ENCODE measurements around the gene FAM171A2. TPM values are rescaled to one million over a fixed set of nuclear protein-coding genes. Genes with fewer than 3 reads are reported as not detected.
A peak's percentile ranks its signal among the peaks of the same experiment; 100 is the strongest.

The FAM171A2 gene
- total and polyA plus RNA-seq, 4 donors: 0.08 to 1.1 (median 0.18) TPM; not detected in 1

DNA sequence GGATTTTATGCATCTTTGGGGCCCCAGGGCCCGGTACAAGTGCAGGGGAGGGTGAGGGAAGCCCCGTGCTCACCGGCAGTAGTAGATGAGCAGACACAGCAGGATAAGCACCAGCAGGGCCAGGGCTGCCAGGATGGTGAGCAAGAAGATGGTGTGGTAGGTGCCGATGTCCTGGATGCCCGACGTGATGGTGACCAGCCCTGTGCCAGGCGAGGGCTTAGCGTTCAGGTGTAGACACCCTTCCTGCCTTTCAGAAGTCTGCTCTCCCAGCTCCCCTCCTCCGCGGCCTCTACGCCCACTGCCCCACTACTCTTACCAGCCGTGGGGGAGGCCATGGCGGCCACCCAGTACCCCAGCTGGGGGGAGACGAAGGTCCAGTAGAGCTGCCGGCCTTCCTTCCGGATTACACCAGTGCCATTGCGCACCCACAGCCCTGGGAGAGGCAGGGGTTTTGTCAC is 8.0 kb downstream of the FAM171A2 start:
- H3K9ac ChIP-seq (ENCODE audit: low read depth in 1 of 2, low read length in 2 of 2): no peak overlapping the region
- peaks cover 0 to 5% (median 0%) of the 10 kb centered on the region in 4 donors for H3K4me1 ChIP-seq (ENCODE audit: control insufficient read depth in 4 of 4, insufficient read depth in 4 of 4, low read length in 3 of 4)
- no peak overlapping the region for H3K4me3 ChIP-seq (ENCODE audit: low read depth in 1 of 3, low read length in 3 of 3)
- TF ChIP-seq, protein P1, sequence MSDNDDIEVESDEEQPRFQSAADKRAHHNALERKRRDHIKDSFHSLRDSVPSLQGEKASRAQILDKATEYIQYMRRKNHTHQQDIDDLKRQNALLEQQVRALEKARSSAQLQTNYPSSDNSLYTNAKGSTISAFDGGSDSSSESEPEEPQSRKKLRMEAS (IDR thresholded peaks at IDR 0.05): no peak
- TF ChIP-seq FOXA2 (IDR thresholded peaks at IDR 0.05): no peak
- TF ChIP-seq YY1 (IDR thresholded peaks at IDR 0.05): no peak
- no peak for TF ChIP-seq RAD21 (IDR thresholded peaks at IDR 0.05)
- no peak for TF ChIP-seq RXRA (IDR thresholded peaks at IDR 0.05)
- TF ChIP-seq HNF4G (IDR thresholded peaks at IDR 0.05): no peak
- TF ChIP-seq, protein P2, sequence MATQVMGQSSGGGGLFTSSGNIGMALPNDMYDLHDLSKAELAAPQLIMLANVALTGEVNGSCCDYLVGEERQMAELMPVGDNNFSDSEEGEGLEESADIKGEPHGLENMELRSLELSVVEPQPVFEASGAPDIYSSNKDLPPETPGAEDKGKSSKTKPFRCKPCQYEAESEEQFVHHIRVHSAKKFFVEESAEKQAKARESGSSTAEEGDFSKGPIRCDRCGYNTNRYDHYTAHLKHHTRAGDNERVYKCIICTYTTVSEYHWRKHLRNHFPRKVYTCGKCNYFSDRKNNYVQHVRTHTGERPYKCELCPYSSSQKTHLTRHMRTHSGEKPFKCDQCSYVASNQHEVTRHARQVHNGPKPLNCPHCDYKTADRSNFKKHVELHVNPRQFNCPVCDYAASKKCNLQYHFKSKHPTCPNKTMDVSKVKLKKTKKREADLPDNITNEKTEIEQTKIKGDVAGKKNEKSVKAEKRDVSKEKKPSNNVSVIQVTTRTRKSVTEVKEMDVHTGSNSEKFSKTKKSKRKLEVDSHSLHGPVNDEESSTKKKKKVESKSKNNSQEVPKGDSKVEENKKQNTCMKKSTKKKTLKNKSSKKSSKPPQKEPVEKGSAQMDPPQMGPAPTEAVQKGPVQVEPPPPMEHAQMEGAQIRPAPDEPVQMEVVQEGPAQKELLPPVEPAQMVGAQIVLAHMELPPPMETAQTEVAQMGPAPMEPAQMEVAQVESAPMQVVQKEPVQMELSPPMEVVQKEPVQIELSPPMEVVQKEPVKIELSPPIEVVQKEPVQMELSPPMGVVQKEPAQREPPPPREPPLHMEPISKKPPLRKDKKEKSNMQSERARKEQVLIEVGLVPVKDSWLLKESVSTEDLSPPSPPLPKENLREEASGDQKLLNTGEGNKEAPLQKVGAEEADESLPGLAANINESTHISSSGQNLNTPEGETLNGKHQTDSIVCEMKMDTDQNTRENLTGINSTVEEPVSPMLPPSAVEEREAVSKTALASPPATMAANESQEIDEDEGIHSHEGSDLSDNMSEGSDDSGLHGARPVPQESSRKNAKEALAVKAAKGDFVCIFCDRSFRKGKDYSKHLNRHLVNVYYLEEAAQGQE (IDR thresholded peaks at IDR 0.05): no peak
- TF ChIP-seq JUND (IDR thresholded peaks at IDR 0.05): no peak
- TF ChIP-seq, protein P3, sequence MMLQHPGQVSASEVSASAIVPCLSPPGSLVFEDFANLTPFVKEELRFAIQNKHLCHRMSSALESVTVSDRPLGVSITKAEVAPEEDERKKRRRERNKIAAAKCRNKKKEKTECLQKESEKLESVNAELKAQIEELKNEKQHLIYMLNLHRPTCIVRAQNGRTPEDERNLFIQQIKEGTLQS (IDR thresholded peaks at IDR 0.05): no peak
- TF ChIP-seq, protein P4, sequence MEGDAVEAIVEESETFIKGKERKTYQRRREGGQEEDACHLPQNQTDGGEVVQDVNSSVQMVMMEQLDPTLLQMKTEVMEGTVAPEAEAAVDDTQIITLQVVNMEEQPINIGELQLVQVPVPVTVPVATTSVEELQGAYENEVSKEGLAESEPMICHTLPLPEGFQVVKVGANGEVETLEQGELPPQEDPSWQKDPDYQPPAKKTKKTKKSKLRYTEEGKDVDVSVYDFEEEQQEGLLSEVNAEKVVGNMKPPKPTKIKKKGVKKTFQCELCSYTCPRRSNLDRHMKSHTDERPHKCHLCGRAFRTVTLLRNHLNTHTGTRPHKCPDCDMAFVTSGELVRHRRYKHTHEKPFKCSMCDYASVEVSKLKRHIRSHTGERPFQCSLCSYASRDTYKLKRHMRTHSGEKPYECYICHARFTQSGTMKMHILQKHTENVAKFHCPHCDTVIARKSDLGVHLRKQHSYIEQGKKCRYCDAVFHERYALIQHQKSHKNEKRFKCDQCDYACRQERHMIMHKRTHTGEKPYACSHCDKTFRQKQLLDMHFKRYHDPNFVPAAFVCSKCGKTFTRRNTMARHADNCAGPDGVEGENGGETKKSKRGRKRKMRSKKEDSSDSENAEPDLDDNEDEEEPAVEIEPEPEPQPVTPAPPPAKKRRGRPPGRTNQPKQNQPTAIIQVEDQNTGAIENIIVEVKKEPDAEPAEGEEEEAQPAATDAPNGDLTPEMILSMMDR (IDR thresholded peaks at IDR 0.05; ENCODE audit: low read depth, low read length, missing input control): no peak
- TF ChIP-seq NR2F2 (IDR thresholded peaks at IDR 0.05): no peak
- TF ChIP-seq GABPA (IDR thresholded peaks at IDR 0.05 in 1 of 2, conservative IDR thresholded peaks at IDR 0.05 in 1 of 2): no peak
- no peak for TF ChIP-seq TAF1 (conservative IDR thresholded peaks at IDR 0.05)
- no peak for TF ChIP-seq FOXA1 (IDR thresholded peaks at IDR 0.05)
- peaks cover 4 to 23% (median 12%) of the 10 kb centered on the region in 4 donors for H3K36me3 ChIP-seq (ENCODE audit: control insufficient read depth in 4 of 4, insufficient read depth in 3 of 4, low read depth in 1 of 4, low read length in 3 of 4)
- no peak for DNase-seq (ENCODE audit: low spot score)
- no peaks in the 10 kb centered on the region for H3K27me3 ChIP-seq (ENCODE audit: control insufficient read depth in 4 of 4, insufficient read depth in 4 of 4, low read length in 3 of 4)
- H3K9me3 ChIP-seq (ENCODE audit: control insufficient read depth in 4 of 4, low read length in 3 of 4): no peaks in the 10 kb centered on the region
- 89% methylated on average over 17 of the region's 17 CpGs for WGBS
- H3K27ac ChIP-seq (ENCODE audit: low read depth in 1 of 2, low read length in 2 of 2): no peak overlapping the region

DNA sequence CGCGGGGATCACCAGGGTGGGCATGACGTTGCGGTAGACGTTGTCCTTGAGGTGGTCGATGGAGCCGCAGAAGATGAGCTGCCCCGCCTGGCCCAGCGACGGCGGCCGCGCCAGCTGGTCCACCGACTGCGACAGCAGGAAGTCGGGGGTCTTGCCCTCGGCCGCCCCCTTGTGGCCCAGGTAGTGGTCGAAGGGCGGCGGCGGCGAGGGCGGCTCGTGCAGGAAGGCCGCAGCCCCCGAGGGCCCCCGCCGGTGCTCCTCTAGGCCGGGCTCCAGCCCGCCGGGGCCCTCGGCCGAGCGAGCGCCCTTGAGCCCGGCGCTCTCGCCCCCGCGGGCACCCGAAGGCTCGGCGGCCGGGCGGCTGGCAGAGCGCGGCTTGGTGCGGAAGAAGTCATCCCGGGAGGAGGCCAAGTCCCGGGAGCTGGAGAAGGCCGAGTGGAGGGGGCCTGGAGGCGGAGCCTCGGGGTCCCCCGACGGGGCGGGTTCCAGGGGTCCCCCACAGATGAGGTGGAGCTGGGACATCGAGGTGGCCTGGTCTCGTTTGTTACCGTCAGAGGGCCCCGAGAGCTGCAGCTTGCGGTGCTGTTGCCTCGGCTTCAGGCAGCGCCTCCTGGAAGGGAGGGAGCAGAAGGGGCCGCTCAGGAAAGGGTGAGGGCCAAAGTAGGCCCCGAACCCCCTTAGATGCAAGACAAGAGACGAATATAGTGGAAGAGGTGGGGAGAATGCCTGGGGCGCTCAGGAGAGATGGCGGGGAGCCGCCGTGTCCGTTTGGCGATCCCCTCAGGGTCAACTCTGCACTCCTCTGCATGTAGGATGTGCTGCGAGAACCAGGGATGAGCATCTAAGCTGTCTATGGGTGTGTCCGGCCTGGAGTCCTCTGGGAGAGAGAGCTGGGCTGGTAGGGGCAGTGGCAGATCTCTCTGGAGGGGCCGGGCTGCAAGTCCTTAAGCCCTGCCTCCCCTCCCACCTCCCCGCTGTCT is 8.8 kb downstream of the FAM171A2 start:
- no peaks in the 10 kb centered on the region for H3K9me3 ChIP-seq (ENCODE audit: control insufficient read depth in 4 of 4, low read length in 3 of 4)
- H3K4me1 ChIP-seq (ENCODE audit: control insufficient read depth in 4 of 4, insufficient read depth in 4 of 4, low read length in 3 of 4): peaks cover 0 to 5% (median 0%) of the 10 kb centered on the region in 4 donors
- H3K27me3 ChIP-seq (ENCODE audit: control insufficient read depth in 4 of 4, insufficient read depth in 4 of 4, low read length in 3 of 4): no peaks in the 10 kb centered on the region
- WGBS: 50% methylated on average over 77 of the region's 77 CpGs
- TF ChIP-seq, protein P1 (IDR thresholded peaks at IDR 0.05): no peak
- TF ChIP-seq RAD21 (IDR thresholded peaks at IDR 0.05): peak in 1 of 2 donors; percentile 23
- H3K27ac ChIP-seq (ENCODE audit: low read depth in 1 of 2, low read length in 2 of 2): no peak overlapping the region
- peaks cover 4 to 26% (median 13%) of the 10 kb centered on the region in 4 donors for H3K36me3 ChIP-seq (ENCODE audit: control insufficient read depth in 4 of 4, insufficient read depth in 3 of 4, low read depth in 1 of 4, low read length in 3 of 4)
- DNase-seq (ENCODE audit: low spot score): peak; percentile 62
- no peak overlapping the region for H3K9ac ChIP-seq (ENCODE audit: low read depth in 1 of 2, low read length in 2 of 2)
- no peak overlapping the region for H3K4me3 ChIP-seq (ENCODE audit: low read depth in 1 of 3, low read length in 3 of 3)
